Measurements from ENCODE around the gene AXDND1. TPM values are rescaled to one million over a fixed set of nuclear protein-coding genes. Genes with fewer than 3 reads are reported as not detected.
A peak's percentile ranks its signal among the peaks of the same experiment; 100 is the strongest.
"Not testable (repeated sequence)": the region's sequence is repeated elsewhere in the genome, so short reads cannot be mapped to it uniquely, and the experiment has no call there.

Gene AXDND1
- total RNA-seq, 2 experiments from 2014 or later: 0.40 to 0.42 TPM

- no peaks in the 10 kb centered on the region for H3K36me3 Mint-ChIP-seq (ENCODE audit: low read depth)
Observed at GRCh38 chr1:179447489-179447888, 81.7 kb downstream of the AXDND1 start.

GRCh38 chr1:179448437-179449149 is 82.8 kb downstream of the AXDND1 start:
- H3K27ac Mint-ChIP-seq: no peak overlapping the region
- ChIA-PET CTCF (interaction anchor here (1.0 to 1.1 kb wide), 2 partner anchors 20 to 370 kb away, joined by 3 read pairs; no protein-coding TSS in a partner anchor), POLR2A (no interaction called here)
- H3K27me3 Mint-ChIP-seq: peaks cover 3% of the 10 kb centered on the region
- DNase-seq: no peak
- H3K9me3 Mint-ChIP-seq: no peaks in the 10 kb centered on the region
- H3K4me3 Mint-ChIP-seq: no peak overlapping the region
- no peaks in the 10 kb centered on the region for H3K4me1 Mint-ChIP-seq
- no peaks in the 10 kb centered on the region for H3K36me3 Mint-ChIP-seq (ENCODE audit: low read depth)

More at GRCh38 chr1:179447489-179447888, 81.7 kb downstream of the AXDND1 start:
- peaks cover 3% of the 10 kb centered on the region for H3K27me3 Mint-ChIP-seq
- H3K4me1 Mint-ChIP-seq: no peaks in the 10 kb centered on the region
- H3K4me3 Mint-ChIP-seq: no peak overlapping the region
- peak; percentile 8 for DNase-seq
- H3K27ac Mint-ChIP-seq: no peak overlapping the region
- H3K9me3 Mint-ChIP-seq: no peaks in the 10 kb centered on the region
- ChIA-PET CTCF (interaction anchor here (1.0 to 1.1 kb wide), 2 partner anchors 19 to 369 kb away, joined by 3 read pairs; no protein-coding TSS in a partner anchor), POLR2A (no interaction called here)

- H3K9me3 Mint-ChIP-seq, CTCF ChIA-PET, DNase-seq: not testable (repeated sequence)
Observed at GRCh38 chr1:179459606-179460206, 93.9 kb downstream of the AXDND1 start.

DNA sequence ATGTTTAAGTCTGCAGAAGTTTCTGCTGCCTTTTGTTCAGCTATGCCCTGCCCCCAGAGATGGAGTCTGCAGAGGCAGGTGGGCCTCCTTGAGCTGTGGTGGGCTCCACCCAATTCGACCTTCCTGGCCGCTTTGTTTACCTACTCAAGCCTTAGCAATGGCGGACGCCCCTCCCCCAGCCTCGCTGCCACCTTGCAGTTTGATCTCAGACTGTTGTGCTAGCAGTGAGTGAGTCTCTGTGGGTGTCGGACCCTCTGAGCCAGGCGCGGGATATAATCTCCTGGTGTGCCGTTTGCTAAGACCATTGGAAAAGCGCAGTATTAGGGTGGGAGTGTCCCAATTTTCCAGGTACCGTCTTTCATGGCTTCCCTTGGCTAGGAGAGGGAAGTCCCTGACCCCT is 99.9 kb downstream of the AXDND1 start:
- DNase-seq; H3K9me3 Mint-ChIP-seq; H3K4me1 Mint-ChIP-seq; POLR2A ChIA-PET; CTCF ChIA-PET; H3K27ac Mint-ChIP-seq; H3K4me3 Mint-ChIP-seq; H3K27me3 Mint-ChIP-seq; H3K36me3 Mint-ChIP-seq (ENCODE audit: low read depth): not testable (repeated sequence)

More at GRCh38 chr1:179459606-179460206, 93.9 kb downstream of the AXDND1 start:
- POLR2A ChIA-PET; H3K36me3 Mint-ChIP-seq (ENCODE audit: low read depth); H3K27ac Mint-ChIP-seq; H3K4me1 Mint-ChIP-seq; H3K4me3 Mint-ChIP-seq; H3K27me3 Mint-ChIP-seq: not testable (repeated sequence)

DNA sequence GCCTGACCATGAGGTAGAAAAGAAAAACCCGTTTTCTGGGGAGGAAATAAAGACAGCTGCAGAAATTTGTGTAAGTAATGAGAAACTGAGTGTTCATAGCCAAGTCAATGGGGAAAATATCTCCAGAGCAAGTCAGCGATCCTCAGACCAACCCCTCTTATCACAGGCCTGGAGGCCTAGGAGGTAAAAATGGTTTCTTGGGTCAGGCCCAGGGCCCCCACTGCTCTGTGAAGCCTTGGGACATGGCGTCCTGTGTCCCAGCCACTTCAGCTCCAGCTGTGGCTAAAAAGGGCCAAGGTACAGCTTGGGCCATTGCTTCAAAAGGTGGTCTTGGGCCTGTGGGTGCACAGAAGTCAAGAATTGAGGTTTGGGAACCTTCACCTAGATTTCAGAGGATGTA is 108.9 kb downstream of the AXDND1 start:
- no peaks in the 10 kb centered on the region for H3K27me3 Mint-ChIP-seq
- DNase-seq: no peak
- H3K4me3 Mint-ChIP-seq: no peak overlapping the region
- peaks cover 26% of the 10 kb centered on the region for H3K9me3 Mint-ChIP-seq
- POLR2A ChIA-PET: no interaction called here
- no peak overlapping the region for H3K27ac Mint-ChIP-seq
- H3K36me3 Mint-ChIP-seq (ENCODE audit: low read depth): no peaks in the 10 kb centered on the region
- CTCF ChIA-PET: no interaction called here
- H3K4me1 Mint-ChIP-seq: no peaks in the 10 kb centered on the region

GRCh38 chr1:179476484-179476883 is 110.7 kb downstream of the AXDND1 start:
- DNase-seq: no peak
- H3K36me3 Mint-ChIP-seq (ENCODE audit: low read depth): no peaks in the 10 kb centered on the region
- ChIA-PET CTCF (no interaction called here), POLR2A (no interaction called here)
- peaks cover 31% of the 10 kb centered on the region for H3K9me3 Mint-ChIP-seq
- H3K27ac Mint-ChIP-seq: no peak overlapping the region
- H3K4me3 Mint-ChIP-seq: no peak overlapping the region
- no peaks in the 10 kb centered on the region for H3K27me3 Mint-ChIP-seq
- H3K4me1 Mint-ChIP-seq: no peaks in the 10 kb centered on the region

DNA sequence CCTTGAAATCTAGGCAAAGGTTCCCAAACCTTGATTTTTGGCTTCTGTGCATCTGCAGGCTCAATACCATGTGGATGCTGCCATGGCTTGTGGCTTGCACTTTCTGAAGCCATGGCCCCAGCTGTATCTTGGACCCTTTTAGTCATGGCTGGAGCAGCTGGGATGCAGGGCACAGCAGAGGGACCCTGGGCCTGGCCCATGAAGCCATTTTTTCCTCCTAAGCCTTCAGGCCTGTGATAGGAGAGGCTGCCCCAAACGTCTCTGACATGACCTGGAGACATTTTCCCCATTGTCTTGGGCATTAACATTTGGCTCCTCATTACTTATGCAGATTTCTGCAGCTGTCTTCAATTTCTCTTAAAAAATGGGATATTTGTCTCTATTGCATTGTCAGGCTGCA is 112.6 kb downstream of the AXDND1 start:
- Mint-ChIP-seq H3K9me3 (peaks cover 34% of the 10 kb centered on the region), H3K36me3 (ENCODE audit: low read depth) (no peaks in the 10 kb centered on the region), H3K4me1 (no peaks in the 10 kb centered on the region), H3K27me3 (no peaks in the 10 kb centered on the region), H3K27ac (no peak overlapping the region), H3K4me3 (no peak overlapping the region)
- POLR2A ChIA-PET: no interaction called here
- no peak for DNase-seq
- CTCF ChIA-PET: no interaction called here

DNA sequence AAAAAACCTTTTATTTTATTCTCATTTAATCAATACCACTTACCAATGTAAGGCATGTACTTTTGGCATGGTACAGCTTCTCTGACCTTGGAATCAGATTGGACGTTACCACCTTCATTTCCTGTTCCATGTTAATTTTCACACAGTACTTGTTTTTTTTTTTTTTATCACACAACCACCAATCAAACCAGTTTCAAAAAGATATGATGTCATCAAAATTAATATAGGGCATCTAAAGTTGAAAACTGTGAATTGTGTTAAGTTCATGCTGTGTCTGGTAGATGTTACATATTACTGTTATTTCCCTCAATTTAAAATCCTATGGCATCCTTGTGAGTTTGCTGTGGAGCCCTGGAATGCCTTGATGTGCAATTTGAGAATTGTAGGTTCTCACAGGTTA is 124.8 kb downstream of the AXDND1 start:
- no peak overlapping the region for H3K27ac Mint-ChIP-seq
- CTCF ChIA-PET: no interaction called here
- POLR2A ChIA-PET: no interaction called here
- H3K27me3 Mint-ChIP-seq: no peaks in the 10 kb centered on the region
- DNase-seq: no peak
- no peaks in the 10 kb centered on the region for H3K36me3 Mint-ChIP-seq (ENCODE audit: low read depth)
- H3K4me3 Mint-ChIP-seq: no peak overlapping the region
- peaks cover 8% of the 10 kb centered on the region for H3K9me3 Mint-ChIP-seq
- H3K4me1 Mint-ChIP-seq: no peaks in the 10 kb centered on the region

- no peak overlapping the region for H3K27ac Mint-ChIP-seq
- no peak overlapping the region for H3K4me3 Mint-ChIP-seq
- H3K36me3 Mint-ChIP-seq (ENCODE audit: low read depth): no peaks in the 10 kb centered on the region
- H3K9me3 Mint-ChIP-seq: no peaks in the 10 kb centered on the region
- no peaks in the 10 kb centered on the region for H3K27me3 Mint-ChIP-seq
- DNase-seq: no peak
- POLR2A ChIA-PET: no interaction called here
- no peaks in the 10 kb centered on the region for H3K4me1 Mint-ChIP-seq
- CTCF ChIA-PET: no interaction called here
Observed at GRCh38 chr1:179493323-179493722, 127.6 kb downstream of the AXDND1 start.

DNA sequence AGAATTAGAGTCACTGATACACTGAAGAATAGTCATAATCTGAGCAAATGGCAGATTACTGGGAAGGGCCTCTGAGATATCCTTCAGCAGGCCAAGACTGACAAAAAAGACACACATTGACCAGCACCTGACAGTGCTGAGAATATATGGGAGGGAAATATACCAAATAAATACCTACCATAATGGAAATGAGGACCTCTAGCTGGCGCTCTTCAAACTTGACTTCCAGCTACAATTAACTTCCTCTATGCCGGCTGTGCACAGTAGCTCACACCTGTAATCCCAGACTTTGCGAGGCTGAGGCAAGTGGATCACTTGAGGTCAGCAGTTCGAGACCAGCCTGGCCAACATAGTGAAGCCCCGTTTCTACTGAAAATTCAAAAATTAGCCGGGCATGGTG is 140.4 kb downstream of the AXDND1 start:
- POLR2A ChIA-PET: no interaction called here

GRCh38 chr1:179509384-179509783 is 143.6 kb downstream of the AXDND1 start:
- H3K4me3 Mint-ChIP-seq: no peak overlapping the region
- H3K4me1 Mint-ChIP-seq: peaks cover 8% of the 10 kb centered on the region
- no peak for DNase-seq
- H3K36me3 Mint-ChIP-seq (ENCODE audit: low read depth): no peaks in the 10 kb centered on the region
- H3K27me3 Mint-ChIP-seq: peaks cover 2% of the 10 kb centered on the region
- POLR2A ChIA-PET: no interaction called here
- CTCF ChIA-PET: no interaction called here
- no peaks in the 10 kb centered on the region for H3K9me3 Mint-ChIP-seq
- no peak overlapping the region for H3K27ac Mint-ChIP-seq

More for the DNA sequence above, 140.4 kb downstream of the AXDND1 start:
- H3K4me3 Mint-ChIP-seq: no peak overlapping the region
- CTCF ChIA-PET: no interaction called here
- H3K9me3 Mint-ChIP-seq: no peaks in the 10 kb centered on the region
- no peak for DNase-seq
- no peak overlapping the region for H3K27ac Mint-ChIP-seq
- peaks cover 8% of the 10 kb centered on the region for H3K4me1 Mint-ChIP-seq
- H3K36me3 Mint-ChIP-seq (ENCODE audit: low read depth): no peaks in the 10 kb centered on the region
- H3K27me3 Mint-ChIP-seq: no peaks in the 10 kb centered on the region

DNA sequence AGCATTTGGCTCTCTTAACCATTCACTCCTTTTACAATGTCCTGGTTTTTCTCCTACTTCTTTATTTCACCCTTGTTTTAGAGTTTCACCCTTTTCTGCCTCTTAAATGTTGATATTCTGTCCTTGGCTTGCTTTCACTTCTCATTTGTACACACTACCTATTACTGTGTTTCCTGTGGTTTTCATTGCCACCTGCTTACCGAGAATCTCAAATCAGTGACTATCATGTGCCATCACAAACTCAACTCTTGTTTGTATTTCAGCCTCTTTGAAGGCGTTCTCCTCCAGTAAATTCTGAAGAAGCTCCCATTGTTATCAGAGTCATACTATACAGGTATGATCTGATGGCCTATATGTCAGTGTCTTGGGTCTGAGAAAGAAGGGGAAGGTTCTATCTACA is 144.3 kb downstream of the AXDND1 start:
- ChIA-PET CTCF (no interaction called here), POLR2A (no interaction called here)
- Mint-ChIP-seq H3K27ac (no peak overlapping the region), H3K27me3 (peaks cover 2% of the 10 kb centered on the region), H3K4me1 (peaks cover 8% of the 10 kb centered on the region), H3K9me3 (no peaks in the 10 kb centered on the region), H3K4me3 (no peak overlapping the region), H3K36me3 (ENCODE audit: low read depth) (no peaks in the 10 kb centered on the region)
- DNase-seq: no peak

- H3K4me3 Mint-ChIP-seq: no peak overlapping the region
Observed at GRCh38 chr1:179516976-179517705, 151.4 kb downstream of the AXDND1 start.

More at GRCh38 chr1:179516976-179517705, 151.4 kb downstream of the AXDND1 start:
- Mint-ChIP-seq H3K4me1 (no peaks in the 10 kb centered on the region), H3K27ac (no peak overlapping the region), H3K27me3 (peaks cover 5% of the 10 kb centered on the region), H3K9me3 (no peaks in the 10 kb centered on the region), H3K36me3 (ENCODE audit: low read depth) (no peaks in the 10 kb centered on the region)
- ChIA-PET CTCF (no interaction called here), POLR2A (no interaction called here)
- DNase-seq: no peak

All from activated CD4-positive, alpha-beta T cell treated with anti-CD3 and anti-CD28 coated beads, Interleukin-2, amount 10 ng/mL, durations not matched to agents 7 days and 5 days (primary cell).